Measurements from ENCODE around the gene RPF1. TPM values are rescaled to one million over a fixed set of nuclear protein-coding genes. Genes with fewer than 3 reads are reported as not detected.

The RPF1 gene
- total RNA-seq, 4 donors from 2014 or later: 35.7 to 49.8 (median 46.2) TPM

DNA sequence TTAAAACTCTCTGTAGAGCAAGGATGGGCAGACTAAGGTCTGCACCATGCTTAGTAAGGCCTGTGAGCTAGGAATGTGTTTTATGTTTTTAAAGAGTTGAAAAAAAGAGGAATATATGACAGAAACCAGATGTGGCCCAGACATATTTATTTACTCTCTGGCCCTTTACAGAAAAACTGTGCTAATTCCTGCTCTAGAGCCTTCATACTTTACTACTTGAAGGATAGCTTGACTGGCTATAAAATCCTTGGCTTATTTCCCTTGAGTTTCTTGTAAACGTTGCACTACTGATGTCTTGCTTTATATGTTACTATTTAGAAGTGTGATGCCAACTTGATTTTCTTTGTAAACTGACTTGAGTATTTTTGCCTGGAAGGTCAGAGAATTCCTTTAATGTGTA is 61.7 kb downstream of the RPF1 start:
- WGBS, 2 donors (ENCODE audit: low coverage in 1 of 2): 11 to 18% methylated on average over 1 of the region's 1 CpG
- no peaks in the 10 kb centered on the region for H3K4me1 ChIP-seq
- no peaks in the 10 kb centered on the region for H3K27me3 ChIP-seq
- TF ChIP-seq EP300 (IDR thresholded peaks at IDR 0.05): no peak
- no peak for TF ChIP-seq POLR2AphosphoS5 (IDR thresholded peaks at IDR 0.05)
- TF ChIP-seq POLR2A (IDR thresholded peaks at IDR 0.05): no peak
- TF ChIP-seq, protein P1, sequence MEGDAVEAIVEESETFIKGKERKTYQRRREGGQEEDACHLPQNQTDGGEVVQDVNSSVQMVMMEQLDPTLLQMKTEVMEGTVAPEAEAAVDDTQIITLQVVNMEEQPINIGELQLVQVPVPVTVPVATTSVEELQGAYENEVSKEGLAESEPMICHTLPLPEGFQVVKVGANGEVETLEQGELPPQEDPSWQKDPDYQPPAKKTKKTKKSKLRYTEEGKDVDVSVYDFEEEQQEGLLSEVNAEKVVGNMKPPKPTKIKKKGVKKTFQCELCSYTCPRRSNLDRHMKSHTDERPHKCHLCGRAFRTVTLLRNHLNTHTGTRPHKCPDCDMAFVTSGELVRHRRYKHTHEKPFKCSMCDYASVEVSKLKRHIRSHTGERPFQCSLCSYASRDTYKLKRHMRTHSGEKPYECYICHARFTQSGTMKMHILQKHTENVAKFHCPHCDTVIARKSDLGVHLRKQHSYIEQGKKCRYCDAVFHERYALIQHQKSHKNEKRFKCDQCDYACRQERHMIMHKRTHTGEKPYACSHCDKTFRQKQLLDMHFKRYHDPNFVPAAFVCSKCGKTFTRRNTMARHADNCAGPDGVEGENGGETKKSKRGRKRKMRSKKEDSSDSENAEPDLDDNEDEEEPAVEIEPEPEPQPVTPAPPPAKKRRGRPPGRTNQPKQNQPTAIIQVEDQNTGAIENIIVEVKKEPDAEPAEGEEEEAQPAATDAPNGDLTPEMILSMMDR (IDR thresholded peaks at IDR 0.05): no peak
- H3K9me3 ChIP-seq: no peaks in the 10 kb centered on the region
- ATAC-seq: no peak
- peaks cover 0 to 34% of the 10 kb centered on the region in 2 donors for H3K36me3 ChIP-seq
- no peak overlapping the region for H3K4me3 ChIP-seq
- no peak overlapping the region for H3K27ac ChIP-seq

DNA sequence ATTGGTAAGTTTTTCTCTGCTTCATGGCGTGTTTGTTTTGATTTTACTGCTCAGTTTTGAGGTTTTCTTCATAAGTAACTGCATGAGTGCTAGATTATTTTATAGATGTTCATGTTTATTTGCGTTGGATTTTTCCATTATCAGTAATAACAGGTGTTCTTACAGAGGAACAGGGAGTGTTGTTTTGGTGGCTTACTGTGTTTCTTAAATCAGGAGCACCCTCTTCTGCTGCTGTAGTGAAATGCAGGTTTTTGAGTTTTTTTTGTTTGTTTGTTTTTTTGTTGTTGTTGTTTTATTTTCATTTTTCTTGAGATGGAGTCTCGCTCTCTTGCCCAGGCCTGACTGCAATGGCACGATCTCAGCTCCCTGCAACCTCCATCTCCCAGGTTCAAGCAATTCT is 62.6 kb downstream of the RPF1 start:
- ATAC-seq: no peak
- no peak overlapping the region for H3K27ac ChIP-seq
- peaks cover 0 to 34% of the 10 kb centered on the region in 2 donors for H3K36me3 ChIP-seq
- TF ChIP-seq, protein P1 (IDR thresholded peaks at IDR 0.05): peak in 1 of 4 experiments; percentile 16
- TF ChIP-seq POLR2A (IDR thresholded peaks at IDR 0.05) (no peak), POLR2AphosphoS5 (IDR thresholded peaks at IDR 0.05) (no peak), EP300 (IDR thresholded peaks at IDR 0.05) (no peak)
- no peaks in the 10 kb centered on the region for H3K4me1 ChIP-seq
- no peaks in the 10 kb centered on the region for H3K9me3 ChIP-seq
- no peak overlapping the region for H3K4me3 ChIP-seq
- 90 to 93% methylated on average over 2 to 4 of the region's 4 CpGs for WGBS, 2 donors (ENCODE audit: low coverage in 1 of 2)
- H3K27me3 ChIP-seq: no peaks in the 10 kb centered on the region

Other genes starting within 250 kb of the RPF1 start
- gene SAMD13, start 177.6 kb upstream of the RPF1 start, total RNA-seq: under 1 TPM in 3 of 4 donors, not detected in 1; 0.31 to 0.67 (median 0.57) TPM
- gene DNASE2B, start 80.8 kb upstream of the RPF1 start, total RNA-seq: not detected
- 1 to 10 TPM in 1 of 4 donors, not detected in 3; 1.2 TPM for gene SPATA1, start 27.1 kb downstream of the RPF1 start, total RNA-seq
- gene GNG5, start 27.3 kb downstream of the RPF1 start, total RNA-seq: 100 to 1,000 TPM in 1 of 4 donors, 10 to 100 TPM in 3; 66.2 to 110 (median 80.2) TPM
- 10 to 100 TPM in 3 of 4 donors, 1 to 10 TPM in 1; 6.9 to 17.0 (median 12.2) TPM for gene CTBS, start 95.2 kb downstream of the RPF1 start, total RNA-seq
- gene SSX2IP, start 211.2 kb downstream of the RPF1 start, total RNA-seq: 10 to 100 TPM; 10.8 to 21.9 (median 17.0) TPM

All from gastroesophageal sphincter (tissue), 4 donors.